ENCODE data around the gene RBM14. TPM values are rescaled to one million over a fixed set of nuclear protein-coding genes. Genes with fewer than 3 reads are reported as not detected.

Gene RBM14
- total and polyA plus RNA-seq, 10 of the 15 experiments (the other 5 are each of a cell fraction or from before 2014, with no cell fraction given), result 5.4 to 140 (median 44.5) TPM

- no peaks in the 10 kb centered on the region for H3K9me3 ChIP-seq (replicated peaks; ENCODE audit: control insufficient read depth, insufficient read depth, low read length)
- DNase-seq (ENCODE audit: low read depth, low spot score) (no peak), ATAC-seq (no peak), FAIRE-seq (no peak)
- H2AFZ ChIP-seq (ENCODE audit: control insufficient read depth, low read depth, low read length), result no peak overlapping the region; the same call in 1 of the 2 replicates
- H3K27ac ChIP-seq (ENCODE audit: control insufficient read depth, insufficient read depth), result peak overlapping the region; percentile 93
- peak overlapping the region; percentile 64 for H3K4me2 ChIP-seq (ENCODE audit: control insufficient read depth, insufficient read depth)
- intact Hi-C loops (cut with micrococcal nuclease; ENCODE audit: unreplicated experiment), result loop anchor here (2.0 kb wide), 2 partner anchors 24 to 60 kb away; partner anchors contain the start of genes CCDC87, CCS and RBM4B
- SMC1A ChIA-PET (ENCODE audit: uncharacterized antibody, unreplicated experiment), result interaction anchor here (0.9 to 5.2 kb wide), 4 partner anchors 20 to 60 kb away, joined by 5 to 28 read pairs (median 14); partner anchors contain the start of genes CCDC87, CCS, RBM4 and RBM4B
- 0 out of 2 replicates have a peak, but pooled peaks cover 2% of the 10 kb centered on the region for H3K4me1 ChIP-seq (ENCODE audit: control insufficient read depth, insufficient read depth, low read length)
- H4K20me1 ChIP-seq (ENCODE audit: control insufficient read depth, insufficient read depth), result peaks cover 15% of the 10 kb centered on the region
- 2% methylated on average over 26 of the region's 38 CpGs for WGBS (ENCODE audit: insufficient coverage, insufficient replicate concordance, low lambda C conversion rate, missing lambda C conversion rate)
- peaks cover 0 to 15% of the 10 kb centered on the region in 2 experiments; a peak in 1 of 4 replicates for H3K36me3 ChIP-seq (ENCODE audit: control insufficient read depth in 2 of 2, insufficient read depth in 2 of 2, low read length in 1 of 2)
- peak overlapping the region; percentile 70 for H3K9ac ChIP-seq (ENCODE audit: control insufficient read depth, insufficient read depth, low read length)
- H3K4me3 ChIP-seq, result peak overlapping the region; percentile 90
- POLR2A ChIA-PET, result interaction anchor here (0.6 to 8.7 kb wide), 12 partner anchors 9 to 305 kb away, joined by 3 to 105 read pairs (median 8); partner anchors contain the start of genes ACTN3, CCDC87, CCS and RBM4
- BruUV-seq (replicated peaks), result no TSS peak
- H3K79me2 ChIP-seq (ENCODE audit: control insufficient read depth, insufficient read depth, low read length), result peaks cover 63% of the 10 kb centered on the region
- in situ Hi-C loops (cut with MboI), result no loop called here
- RAD21 ChIA-PET (ENCODE audit: unreplicated experiment), result interaction anchor here (1.0 to 3.8 kb wide), 3 partner anchors 21 to 60 kb away, joined by 3 to 25 read pairs (median 20); partner anchors contain the start of genes RBM4 and RBM4B
- H3K27me3 ChIP-seq (replicated peaks in 1 of 2; ENCODE audit: control insufficient read depth in 2 of 2, insufficient read depth in 2 of 2, low read length in 1 of 2), result no peaks in the 10 kb centered on the region
- CTCF ChIA-PET, result interaction anchor here (1.4 to 10.1 kb wide), 6 partner anchors 10 to 304 kb away, joined by 4 to 71 read pairs (median 8); partner anchors contain the start of genes CCDC87, CCS, RBM4 and RBM4B
- no peak for TF ChIP-seq SMC3 (IDR thresholded peaks at IDR 0.05; ENCODE audit: borderline replicate concordance, low read length)
- TF ChIP-seq GABPA (IDR thresholded peaks at IDR 0.05; ENCODE audit: low read depth), result no peak
- TF ChIP-seq MLLT1 (IDR thresholded peaks at IDR 0.05), result peak; percentile 35
- no peak for TF ChIP-seq MYB (IDR thresholded peaks at IDR 0.05; ENCODE audit: borderline replicate concordance, low read depth, low read length)
- no peak for TF ChIP-seq NFYB (IDR thresholded peaks at IDR 0.05; ENCODE audit: insufficient read depth, low read depth, low read length)
- TF ChIP-seq TARDBP (IDR thresholded peaks at IDR 0.05; ENCODE audit: borderline replicate concordance), result no peak
- no peak for TF ChIP-seq SMAD1 (IDR thresholded peaks at IDR 0.05; ENCODE audit: low read depth, partially characterized antibody)
- no peak for TF ChIP-seq LARP7 (IDR thresholded peaks at IDR 0.05)
- TF ChIP-seq POLR2AphosphoS5 (IDR thresholded peaks at IDR 0.05; ENCODE audit: low read length), result 0 out of 2 replicates have a peak, but pooled peaks have one; percentile 10
- TF ChIP-seq CREB1 (IDR thresholded peaks at IDR 0.05; ENCODE audit: low read depth), result no peak
- no peak for TF ChIP-seq TCF7 (IDR thresholded peaks at IDR 0.05; ENCODE audit: borderline replicate concordance)
- TF ChIP-seq CHD1 (IDR thresholded peaks at IDR 0.05; ENCODE audit: low read depth, low read length), result no peak
- no peak for TF ChIP-seq SP1 (IDR thresholded peaks at IDR 0.05; ENCODE audit: low read depth, low read length)
- no peak for TF ChIP-seq YY1 (IDR thresholded peaks at IDR 0.05; ENCODE audit: low read depth, low read length)
- TF ChIP-seq POU2F2 (IDR thresholded peaks at IDR 0.05; ENCODE audit: borderline replicate concordance, low read depth, low read length), result no peak
- TF ChIP-seq CREM (IDR thresholded peaks at IDR 0.05; ENCODE audit: low read depth), result no peak
- no peak for TF ChIP-seq MAX (IDR thresholded peaks at IDR 0.05; ENCODE audit: low read depth, low read length)
- no peak for TF ChIP-seq NR2F1 (conservative IDR thresholded peaks at IDR 0.05)
- 0 out of 2 replicates have a peak, but pooled peaks have one; percentile 37 for TF ChIP-seq WRNIP1 (IDR thresholded peaks at IDR 0.05; ENCODE audit: borderline replicate concordance, low read depth, low read length)
- no peak for TF ChIP-seq NR2C2 (IDR thresholded peaks at IDR 0.05; ENCODE audit: borderline replicate concordance, control insufficient read depth, insufficient read length, low read depth)
These were observed 865 bp downstream of the RBM14 start for GRCh38 chr11:66617155-66617834.
